Skeletal muscle tissue (tissue), 4 donors: ENCODE data around the gene HBEGF. TPM values are rescaled to one million over a fixed set of nuclear protein-coding genes. Genes with fewer than 3 reads are reported as not detected.
A peak's percentile ranks its signal among the peaks of the same experiment; 100 is the strongest.

Source experiments
- H3K27ac ChIP-seq: one replicate; pipeline ENCODE4 v1.7.0; 2013; ENCODE audit warnings: mild to moderate bottlenecking, low read depth, low read length, inconsistent platforms
- H3K27me3 ChIP-seq, 3 donors: one replicate each; pipeline ENCODE4 v1.7.0; 2013; ENCODE audit warnings: low read length in 3 of 3; ENCODE audit not compliant: control insufficient read depth in 3 of 3, insufficient read depth in 3 of 3
- H3K36me3 ChIP-seq, 3 donors: one replicate each; pipeline ENCODE4 v1.7.0; 2013; ENCODE audit warnings: low read length in 3 of 3; ENCODE audit not compliant: control insufficient read depth in 3 of 3, insufficient read depth in 3 of 3
- H3K4me1 ChIP-seq, 3 donors: one replicate each; pipeline ENCODE4 v1.7.0; 2013; ENCODE audit warnings: low read length in 3 of 3, mild to moderate bottlenecking in 3 of 3; ENCODE audit not compliant: control insufficient read depth in 3 of 3, insufficient read depth in 3 of 3
- H3K4me3 ChIP-seq, 3 donors: one replicate each; pipeline ENCODE4 v1.7.0; 2013; ENCODE audit warnings: low read length in 3 of 3
- H3K9ac ChIP-seq, 3 donors: one replicate each; pipeline ENCODE4 v1.7.0; 2013; ENCODE audit warnings: low read length in 3 of 3, mild to moderate bottlenecking in 3 of 3, moderate library complexity in 2 of 3, low read depth in 1 of 3
- H3K9me3 ChIP-seq, 3 donors: one replicate each; pipeline ENCODE4 v1.7.0; 2013; ENCODE audit warnings: low read length in 3 of 3; ENCODE audit not compliant: control insufficient read depth in 3 of 3
- total RNA-seq: library from RNA; depleted of rRNA; stranded (reverse); fragments of >200 nt; gene quantifications from one replicate; pipeline ENCODE4 v1.2.3, GENCODE V29; 2014
- donor health status: Osteomylitis.

HBEGF gene
- total RNA-seq, 1 donor from 2014 or later: 11.0 TPM

- no peaks in the 10 kb centered on the region for H3K9me3 ChIP-seq
- H3K4me1 ChIP-seq: peaks cover 13 to 33% (median 19%) of the 10 kb centered on the region in 3 donors
- no peaks in the 10 kb centered on the region for H3K27me3 ChIP-seq
- no peak overlapping the region for H3K4me3 ChIP-seq
- H3K36me3 ChIP-seq: no peaks in the 10 kb centered on the region
- H3K9ac ChIP-seq: no peak overlapping the region
- peak overlapping the region; percentile 59 for H3K27ac ChIP-seq
Observed at GRCh38 chr5:140311011-140311467, 35.4 kb downstream of the HBEGF start.

DNA sequence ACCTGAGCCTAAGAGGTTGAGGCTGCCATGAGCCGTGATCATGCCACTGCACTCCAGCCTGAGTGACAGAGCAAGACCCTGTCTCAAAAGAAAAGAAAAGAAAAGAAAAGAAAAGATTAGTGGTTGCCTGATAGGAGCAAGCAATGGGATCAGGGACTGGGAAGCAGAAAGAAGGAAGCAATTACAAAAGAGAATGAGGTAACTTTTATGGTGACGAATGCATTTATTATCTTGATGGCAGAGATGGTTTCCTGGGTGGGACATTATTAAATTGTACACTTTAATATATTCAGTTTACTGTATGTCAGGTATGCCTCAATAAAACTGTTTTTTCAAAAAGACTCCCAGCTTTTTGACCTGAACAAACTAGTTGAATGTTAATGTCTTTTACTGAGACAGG is 36.0 kb downstream of the HBEGF start:
- Histone ChIP-seq H3K4me1 (peaks cover 13 to 33% (median 19%) of the 10 kb centered on the region in 3 donors), H3K36me3 (no peaks in the 10 kb centered on the region), H3K27ac (peak overlapping the region; percentile 59), H3K4me3 (no peak overlapping the region), H3K9me3 (no peaks in the 10 kb centered on the region), H3K9ac (no peak overlapping the region), H3K27me3 (no peaks in the 10 kb centered on the region)

DNA sequence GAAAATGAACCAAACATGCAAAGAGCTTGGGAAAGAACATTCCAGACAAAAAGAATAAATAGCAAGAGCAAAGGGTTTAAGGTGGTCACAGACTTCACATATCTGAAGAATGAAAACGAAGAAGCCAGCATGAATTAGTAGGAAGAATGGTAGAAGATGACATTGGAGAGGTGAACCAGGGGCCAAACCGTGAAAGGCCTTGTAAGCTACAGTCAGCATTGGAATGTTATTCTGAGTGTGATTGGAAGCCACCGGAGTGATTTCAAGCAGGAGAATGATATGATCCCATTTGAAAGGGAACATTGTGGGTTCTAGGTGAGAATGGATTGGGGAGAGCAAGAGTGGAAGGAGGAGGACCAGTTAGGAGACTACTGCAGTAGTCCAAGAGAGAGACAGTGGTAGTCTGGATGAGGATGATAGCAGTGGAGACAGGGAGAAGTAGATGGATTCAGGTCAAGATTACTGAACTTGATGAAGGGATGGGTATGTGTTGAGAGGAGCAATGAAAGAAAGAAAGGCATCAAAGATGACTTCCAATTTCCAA is 36.6 kb downstream of the HBEGF start:
- Histone ChIP-seq H3K36me3 (no peaks in the 10 kb centered on the region), H3K4me1 (peaks cover 13 to 33% (median 19%) of the 10 kb centered on the region in 3 donors), H3K9ac (no peak overlapping the region), H3K9me3 (no peaks in the 10 kb centered on the region), H3K27me3 (no peaks in the 10 kb centered on the region), H3K4me3 (no peak overlapping the region), H3K27ac (no peak overlapping the region)

GRCh38 chr5:140305471-140305870 is 40.9 kb downstream of the HBEGF start:
- H3K4me3 ChIP-seq: no peak overlapping the region
- H3K27ac ChIP-seq: no peak overlapping the region
- no peaks in the 10 kb centered on the region for H3K36me3 ChIP-seq
- H3K27me3 ChIP-seq: no peaks in the 10 kb centered on the region
- H3K9me3 ChIP-seq: no peaks in the 10 kb centered on the region
- no peak overlapping the region for H3K9ac ChIP-seq
- peaks cover 5 to 13% (median 10%) of the 10 kb centered on the region in 3 donors for H3K4me1 ChIP-seq

DNA sequence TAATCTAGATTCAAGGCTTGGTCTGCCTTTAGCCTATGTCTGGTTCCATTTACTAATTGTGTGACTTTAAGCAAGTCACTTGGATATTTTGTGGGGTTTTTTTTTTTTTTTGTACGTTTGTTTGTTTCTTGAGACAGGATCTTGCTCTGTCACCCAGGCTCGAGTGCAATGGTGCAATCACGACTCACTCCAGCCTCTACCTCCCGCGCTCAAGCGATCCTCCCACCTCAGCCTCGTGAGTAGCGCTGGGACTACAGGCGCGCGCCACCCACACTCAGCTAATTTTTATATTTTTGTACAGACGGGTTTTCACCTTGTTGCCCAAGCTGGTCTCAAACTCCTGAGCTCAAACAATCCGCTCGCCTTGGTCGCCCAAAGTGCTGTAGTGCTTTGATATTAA is 42.4 kb downstream of the HBEGF start:
- Histone ChIP-seq H3K4me3 (no peak overlapping the region), H3K4me1 (peaks cover 5 to 13% (median 7%) of the 10 kb centered on the region in 3 donors), H3K27ac (no peak overlapping the region), H3K27me3 (no peaks in the 10 kb centered on the region), H3K9me3 (no peaks in the 10 kb centered on the region), H3K9ac (no peak overlapping the region), H3K36me3 (peaks cover 0 to 8% (median 6%) of the 10 kb centered on the region in 3 donors)

DNA sequence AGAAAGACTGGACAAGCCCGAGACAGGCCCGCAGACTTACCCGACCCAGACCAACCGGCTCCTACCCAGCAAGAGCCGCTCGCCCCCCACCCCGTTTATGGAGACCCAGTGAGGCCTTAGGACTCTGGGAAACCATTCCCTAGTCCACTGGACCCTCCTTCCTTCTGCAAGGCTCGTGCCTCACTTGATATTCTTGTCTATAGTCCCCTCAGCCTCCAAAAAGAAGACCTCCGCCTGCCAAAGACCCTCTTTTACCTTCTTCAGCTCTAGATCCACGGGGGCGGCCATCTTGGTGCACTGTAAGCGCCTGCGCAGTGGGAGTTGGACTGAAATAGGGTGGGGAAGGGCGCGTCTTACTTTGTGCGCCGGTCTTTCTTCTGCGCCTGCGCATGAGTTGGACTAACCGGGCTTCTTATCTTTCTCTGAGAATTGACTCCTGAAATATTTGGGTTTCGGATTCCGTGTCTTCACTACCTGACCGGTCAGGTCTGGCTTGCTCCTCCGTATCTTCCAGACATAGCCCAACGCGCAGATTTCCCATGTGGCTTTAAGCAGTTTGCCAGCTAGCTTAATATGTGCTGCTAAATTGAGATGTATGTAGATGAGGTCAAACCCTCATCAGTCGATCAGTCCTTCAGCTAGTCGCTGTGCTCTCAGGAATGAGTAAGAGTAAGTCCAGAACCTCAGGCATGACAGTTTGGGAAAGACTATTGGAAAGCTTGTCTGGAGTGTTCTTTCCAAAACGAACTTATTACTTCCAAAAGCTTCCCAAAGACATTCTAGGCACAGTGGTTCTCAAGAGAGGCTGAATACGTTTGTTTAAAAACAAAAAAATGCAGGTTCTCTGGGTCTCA is 43.4 kb downstream of the HBEGF start, which contains the start of gene PFDN1:
TSS of gene PFDN1 (minus strand) at position 316 of the 854 bp plus-strand sequence. CDS start at position 288, 28 bp downstream.
- Histone ChIP-seq H3K4me1 (peaks cover 5 to 20% (median 7%) of the 10 kb centered on the region in 3 donors), H3K27me3 (no peaks in the 10 kb centered on the region), H3K27ac (peak within 1 kb of the TSS; percentile 95), H3K4me3 (peak within 1 kb of the TSS; percentile 85 to 98 (median 95)), H3K9me3 (no peaks in the 10 kb centered on the region), H3K9ac (peak within 1 kb of the TSS; percentile 99 to 100 (median 99)), H3K36me3 (peaks cover 0 to 10% (median 6%) of the 10 kb centered on the region in 3 donors)

DNA sequence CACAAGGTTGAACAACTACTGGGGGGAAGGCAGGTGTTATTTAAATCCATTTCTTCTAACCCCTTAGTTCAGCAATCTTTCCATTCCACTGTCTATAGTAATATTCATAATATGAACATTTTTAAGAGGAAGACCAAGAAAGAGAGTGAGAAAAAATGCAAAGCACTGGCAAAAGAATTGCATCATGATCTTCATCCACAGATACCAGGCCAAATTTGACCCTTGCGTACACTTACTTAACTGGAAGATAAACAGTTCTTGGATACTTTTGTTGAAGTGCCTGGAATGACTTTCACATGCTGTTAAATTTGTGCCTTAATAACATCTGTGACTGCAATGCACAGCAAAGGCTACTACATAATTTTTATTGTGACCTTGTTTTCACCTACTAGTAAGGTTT is 45.3 kb downstream of the HBEGF start:
- no peak overlapping the region for H3K4me3 ChIP-seq
- no peaks in the 10 kb centered on the region for H3K9me3 ChIP-seq
- peaks cover 0 to 10% (median 6%) of the 10 kb centered on the region in 3 donors for H3K36me3 ChIP-seq
- peaks cover 12 to 26% (median 16%) of the 10 kb centered on the region in 3 donors for H3K4me1 ChIP-seq
- H3K27me3 ChIP-seq: no peaks in the 10 kb centered on the region
- no peak overlapping the region for H3K27ac ChIP-seq
- H3K9ac ChIP-seq: no peak overlapping the region

DNA sequence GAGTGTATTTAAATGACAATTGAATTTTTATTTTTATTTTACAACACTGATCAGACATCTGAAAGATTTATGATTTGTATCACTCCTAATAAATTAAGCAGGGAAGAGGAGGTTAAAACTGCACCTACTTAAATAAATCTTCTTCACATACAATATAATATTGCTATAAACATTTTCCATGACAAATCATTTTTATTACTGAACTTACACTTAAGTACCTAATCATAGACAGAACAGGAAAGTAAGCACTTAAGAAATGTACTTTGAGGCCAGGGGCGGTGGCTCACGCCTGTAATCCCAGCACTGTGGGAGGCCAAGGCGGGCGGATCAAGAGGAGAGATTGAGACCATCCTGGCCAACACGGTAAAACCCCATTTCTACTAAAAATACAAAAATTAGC is 47.3 kb downstream of the HBEGF start:
- Histone ChIP-seq H3K4me1 (peaks cover 16 to 39% (median 29%) of the 10 kb centered on the region in 3 donors), H3K9me3 (no peaks in the 10 kb centered on the region), H3K27ac (peak overlapping the region; percentile 78), H3K27me3 (no peaks in the 10 kb centered on the region), H3K4me3 (no peak overlapping the region), H3K36me3 (peaks cover 0 to 10% (median 6%) of the 10 kb centered on the region in 3 donors), H3K9ac (no peak overlapping the region)

GRCh38 chr5:140298183-140298601 is 48.2 kb downstream of the HBEGF start:
- peaks cover 23 to 41% (median 35%) of the 10 kb centered on the region in 3 donors for H3K4me1 ChIP-seq
- no peak overlapping the region for H3K9ac ChIP-seq
- peaks cover 0 to 10% (median 6%) of the 10 kb centered on the region in 3 donors for H3K36me3 ChIP-seq
- peak overlapping the region; percentile 78 for H3K27ac ChIP-seq
- H3K27me3 ChIP-seq: no peaks in the 10 kb centered on the region
- H3K9me3 ChIP-seq: no peaks in the 10 kb centered on the region
- no peak overlapping the region for H3K4me3 ChIP-seq

- no peak overlapping the region for H3K9ac ChIP-seq
- H3K9me3 ChIP-seq: no peaks in the 10 kb centered on the region
- H3K27me3 ChIP-seq: no peaks in the 10 kb centered on the region
- H3K4me1 ChIP-seq: peaks cover 32 to 49% (median 35%) of the 10 kb centered on the region in 3 donors
- H3K27ac ChIP-seq: peak overlapping the region; percentile 78
- peaks cover 0 to 10% (median 6%) of the 10 kb centered on the region in 3 donors for H3K36me3 ChIP-seq
- H3K4me3 ChIP-seq: no peak overlapping the region
Observed at GRCh38 chr5:140297283-140297682, 49.1 kb downstream of the HBEGF start.
